DOHH2 (cell line): ENCODE measurements around the gene CACNB4.

Experiments used
- H3F3A ChIP-seq: fragments of 200-600 bp; sonication (generic), shearing (Covaris generic); 2 replicates; pipeline ENCODE4 v1.6.0; 2016; ENCODE audit warnings: antibody characterized with exemption, mild to moderate bottlenecking; ENCODE audit not compliant: control insufficient read depth, insufficient read depth
- H3K27ac ChIP-seq: fragments of 200-600 bp; sonication (generic); 2 replicates; pipeline ENCODE4 v1.5.1; 2014; ENCODE audit warnings: low read depth, mild to moderate bottlenecking, low read length, moderate library complexity
- H3K27me3 ChIP-seq: fragments of 200-600 bp; sonication (generic); 2 replicates; pipeline ENCODE4 v1.6.1; 2014; ENCODE audit warnings: mild to moderate bottlenecking, low read length, mixed read lengths; ENCODE audit not compliant: control insufficient read depth
- H3K36me3 ChIP-seq: fragments of 200-600 bp; sonication (generic); 2 replicates; pipeline ENCODE4 v1.6.1; 2014; ENCODE audit warnings: mild to moderate bottlenecking, low read length, moderate library complexity, mixed read lengths; ENCODE audit not compliant: control insufficient read depth
- H3K4me1 ChIP-seq: fragments of 200-600 bp; sonication (generic); 2 replicates; pipeline ENCODE4 v1.6.1; 2014; ENCODE audit warnings: mild to moderate bottlenecking, low read length, mixed read lengths; ENCODE audit not compliant: control insufficient read depth
- H3K4me2 ChIP-seq: fragments of 200-600 bp; sonication (generic); 2 replicates; pipeline ENCODE4 v1.6.0; 2014; ENCODE audit warnings: mild to moderate bottlenecking, low read length, moderate library complexity
- H3K4me3 ChIP-seq: fragments of 200-600 bp; sonication (generic); 2 replicates; pipeline ENCODE4 v1.5.1; 2014; ENCODE audit warnings: mild to moderate bottlenecking, low read length, mixed read lengths
- H3K79me2 ChIP-seq: fragments of 200-600 bp; sonication (generic); 2 replicates; pipeline ENCODE4 v1.6.1; 2014; ENCODE audit warnings: mild to moderate bottlenecking, low read length, mixed read lengths; ENCODE audit not compliant: control insufficient read depth
- H3K9me2 ChIP-seq: fragments of 200-600 bp; sonication (generic); replicated peaks from 2 replicates; pipeline ENCODE4 v1.6.1; 2014; ENCODE audit warnings: mild to moderate bottlenecking, low read length, mixed read lengths; ENCODE audit not compliant: control insufficient read depth
- H3K9me3 ChIP-seq: fragments of 200-600 bp; sonication (generic); 2 replicates; pipeline ENCODE4 v1.6.1; 2014; ENCODE audit warnings: antibody characterized with exemption, low read length, mixed read lengths; ENCODE audit not compliant: control insufficient read depth, insufficient read depth
- H4K20me1 ChIP-seq: fragments of 200-600 bp; sonication (generic); 2 replicates; pipeline ENCODE4 v1.6.0; 2014; ENCODE audit warnings: low read depth, mild to moderate bottlenecking, antibody characterized with exemption, low read length, moderate library complexity; ENCODE audit not compliant: control insufficient read depth, insufficient read depth
- CTCF ChIP-seq: fragments of 200-600 bp; sonication (generic); IDR thresholded peaks from one replicate; pipeline ENCODE4 v1.5.1; 2014; ENCODE audit warnings: antibody characterized with exemption, mild to moderate bottlenecking, low read depth, low read length; ENCODE audit not compliant: poor library complexity, severe bottlenecking
- EZH2phosphoT487 ChIP-seq: fragments of 200-600 bp; sonication (generic); IDR thresholded peaks from 2 replicates; pipeline ENCODE4 v1.6.1; 2017; ENCODE audit warnings: borderline replicate concordance, mild to moderate bottlenecking, antibody characterized with exemption, low read length, moderate library complexity, mixed read lengths

CACNB4 gene

GRCh38 chr2:151931030-151931611, 167.7 kb downstream of the CACNB4 start:
- H3K79me2 ChIP-seq: no peaks in the 10 kb centered on the region
- no peak overlapping the region for H3K4me3 ChIP-seq
- no peaks in the 10 kb centered on the region for H3K36me3 ChIP-seq
- no peak for TF ChIP-seq CTCF
- TF ChIP-seq EZH2phosphoT487: no peak
- H3F3A ChIP-seq: no peaks in the 10 kb centered on the region
- no peaks in the 10 kb centered on the region for H3K9me2 ChIP-seq
- no peaks in the 10 kb centered on the region for H3K9me3 ChIP-seq
- no peak overlapping the region for H3K27ac ChIP-seq
- no peaks in the 10 kb centered on the region for H3K4me1 ChIP-seq
- H4K20me1 ChIP-seq: no peaks in the 10 kb centered on the region
- H3K4me2 ChIP-seq: no peak overlapping the region
- no peaks in the 10 kb centered on the region for H3K27me3 ChIP-seq

DNA sequence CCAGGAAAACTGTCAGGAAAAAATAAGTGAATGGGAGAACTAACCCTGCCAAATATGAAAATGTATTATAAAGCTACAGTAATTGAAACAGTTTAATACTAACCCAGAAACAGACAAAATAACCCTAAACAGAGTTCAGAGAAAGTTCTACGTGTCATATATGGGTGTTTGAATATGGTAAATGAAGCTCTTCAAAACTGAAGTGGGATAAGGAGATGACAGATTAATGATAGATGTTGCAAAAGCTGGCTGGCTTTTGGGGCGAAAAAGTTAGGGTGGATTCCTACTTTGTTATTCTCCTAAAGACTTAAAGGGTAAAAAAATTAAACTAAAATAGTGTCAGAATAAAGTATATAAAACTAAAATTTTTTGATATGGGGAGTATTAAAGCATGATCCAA, 168.8 kb downstream of the CACNB4 start:
- Histone ChIP-seq H3F3A (no peaks in the 10 kb centered on the region), H3K9me2 (no peaks in the 10 kb centered on the region), H3K4me1 (no peaks in the 10 kb centered on the region), H3K36me3 (no peaks in the 10 kb centered on the region), H3K79me2 (no peaks in the 10 kb centered on the region), H3K9me3 (no peaks in the 10 kb centered on the region), H3K4me2 (no peak overlapping the region), H3K4me3 (no peak overlapping the region), H4K20me1 (no peaks in the 10 kb centered on the region), H3K27me3 (no peaks in the 10 kb centered on the region), H3K27ac (no peak overlapping the region)
- TF ChIP-seq EZH2phosphoT487 (no peak), CTCF (no peak)

- no peak overlapping the region for H3K27ac ChIP-seq
- H3K9me3 ChIP-seq: no peaks in the 10 kb centered on the region
- no peaks in the 10 kb centered on the region for H3K79me2 ChIP-seq
- H3K4me3 ChIP-seq: no peak overlapping the region
- H3K27me3 ChIP-seq: no peaks in the 10 kb centered on the region
- no peak for TF ChIP-seq CTCF
- no peak for TF ChIP-seq EZH2phosphoT487
- H3K36me3 ChIP-seq: no peaks in the 10 kb centered on the region
- H3K9me2 ChIP-seq: no peaks in the 10 kb centered on the region
- H3K4me2 ChIP-seq: no peak overlapping the region
- H4K20me1 ChIP-seq: no peaks in the 10 kb centered on the region
- H3K4me1 ChIP-seq: no peaks in the 10 kb centered on the region
- H3F3A ChIP-seq: no peaks in the 10 kb centered on the region
Observed at GRCh38 chr2:151928380-151928779, 170.5 kb downstream of the CACNB4 start.
